Measurements from ENCODE around the gene PPP1R13B.
A peak's percentile ranks its signal among the peaks of the same experiment; 100 is the strongest.

Gene PPP1R13B

DNA sequence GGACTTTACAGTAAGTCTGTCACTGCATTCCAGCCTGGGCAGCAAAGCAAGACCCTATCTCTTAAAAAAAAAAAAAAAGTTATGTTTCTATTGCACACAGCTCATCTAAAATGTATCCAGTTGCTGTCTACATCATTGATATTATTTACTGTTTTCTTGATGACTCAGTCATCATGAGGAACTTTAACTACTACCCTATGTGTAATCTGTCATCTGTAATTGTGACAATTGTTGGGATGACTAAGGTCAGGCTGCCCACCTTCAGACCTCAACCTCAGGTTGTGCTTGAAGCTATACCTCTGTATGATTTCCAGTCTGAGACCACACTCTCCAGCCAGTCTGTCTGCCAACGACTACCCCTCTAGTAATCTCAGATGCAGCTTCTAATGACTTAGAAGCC lies 15.3 kb downstream of the PPP1R13B start:
- Histone ChIP-seq H3K9ac (ENCODE audit: low read length) (no peak overlapping the region), H2AFZ (ENCODE audit: low read depth, low read length) (no peak overlapping the region), H3K4me1 (ENCODE audit: low read length) (no peaks in the 10 kb centered on the region), H3K27me3 (ENCODE audit: low read depth, low read length) (no peaks in the 10 kb centered on the region), H3K36me3 (replicated peaks; ENCODE audit: low read depth, low read length) (no peaks in the 10 kb centered on the region), H3K4me3 (ENCODE audit: low read length) (no peak overlapping the region), H3K27ac (ENCODE audit: low read length) (no peak overlapping the region), H3K9me3 (ENCODE audit: insufficient read depth, low read length) (no peaks in the 10 kb centered on the region), H3K4me2 (ENCODE audit: low read length) (no peak overlapping the region), H4K20me1 (ENCODE audit: insufficient read depth, low read length) (no peaks in the 10 kb centered on the region), H3K79me2 (ENCODE audit: low read length) (no peaks in the 10 kb centered on the region)
- no peak for TF ChIP-seq EZH2phosphoT487 (IDR thresholded peaks at IDR 0.05; ENCODE audit: low read depth)
- TF ChIP-seq, protein P1, sequence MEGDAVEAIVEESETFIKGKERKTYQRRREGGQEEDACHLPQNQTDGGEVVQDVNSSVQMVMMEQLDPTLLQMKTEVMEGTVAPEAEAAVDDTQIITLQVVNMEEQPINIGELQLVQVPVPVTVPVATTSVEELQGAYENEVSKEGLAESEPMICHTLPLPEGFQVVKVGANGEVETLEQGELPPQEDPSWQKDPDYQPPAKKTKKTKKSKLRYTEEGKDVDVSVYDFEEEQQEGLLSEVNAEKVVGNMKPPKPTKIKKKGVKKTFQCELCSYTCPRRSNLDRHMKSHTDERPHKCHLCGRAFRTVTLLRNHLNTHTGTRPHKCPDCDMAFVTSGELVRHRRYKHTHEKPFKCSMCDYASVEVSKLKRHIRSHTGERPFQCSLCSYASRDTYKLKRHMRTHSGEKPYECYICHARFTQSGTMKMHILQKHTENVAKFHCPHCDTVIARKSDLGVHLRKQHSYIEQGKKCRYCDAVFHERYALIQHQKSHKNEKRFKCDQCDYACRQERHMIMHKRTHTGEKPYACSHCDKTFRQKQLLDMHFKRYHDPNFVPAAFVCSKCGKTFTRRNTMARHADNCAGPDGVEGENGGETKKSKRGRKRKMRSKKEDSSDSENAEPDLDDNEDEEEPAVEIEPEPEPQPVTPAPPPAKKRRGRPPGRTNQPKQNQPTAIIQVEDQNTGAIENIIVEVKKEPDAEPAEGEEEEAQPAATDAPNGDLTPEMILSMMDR (IDR thresholded peaks at IDR 0.05; ENCODE audit: low read depth, low read length) = no peak

GRCh38 chr14:103830511-103831270 lies 16.7 kb downstream of the PPP1R13B start:
- no peaks in the 10 kb centered on the region for H3K4me1 ChIP-seq (ENCODE audit: low read length)
- no peak overlapping the region for H3K27ac ChIP-seq (ENCODE audit: low read length)
- no peaks in the 10 kb centered on the region for H3K36me3 ChIP-seq (replicated peaks; ENCODE audit: low read depth, low read length)
- H3K9me3 ChIP-seq (ENCODE audit: insufficient read depth, low read length) = no peaks in the 10 kb centered on the region
- H3K27me3 ChIP-seq (ENCODE audit: low read depth, low read length) = no peaks in the 10 kb centered on the region
- no peak overlapping the region for H3K4me3 ChIP-seq (ENCODE audit: low read length)
- no peak overlapping the region for H2AFZ ChIP-seq (ENCODE audit: low read depth, low read length)
- TF ChIP-seq, protein P1 (IDR thresholded peaks at IDR 0.05; ENCODE audit: low read depth, low read length) = no peak
- TF ChIP-seq EZH2phosphoT487 (IDR thresholded peaks at IDR 0.05; ENCODE audit: low read depth) = no peak
- H3K4me2 ChIP-seq (ENCODE audit: low read length) = no peak overlapping the region
- no peak overlapping the region for H3K9ac ChIP-seq (ENCODE audit: low read length)
- no peaks in the 10 kb centered on the region for H3K79me2 ChIP-seq (ENCODE audit: low read length)
- H4K20me1 ChIP-seq (ENCODE audit: insufficient read depth, low read length) = no peaks in the 10 kb centered on the region

GRCh38 chr14:103828315-103828967 lies 18.9 kb downstream of the PPP1R13B start:
- no peaks in the 10 kb centered on the region for H3K9me3 ChIP-seq (ENCODE audit: insufficient read depth, low read length)
- no peak for TF ChIP-seq EZH2phosphoT487 (IDR thresholded peaks at IDR 0.05; ENCODE audit: low read depth)
- TF ChIP-seq, protein P1 (IDR thresholded peaks at IDR 0.05; ENCODE audit: low read depth, low read length) = no peak
- H3K36me3 ChIP-seq (replicated peaks; ENCODE audit: low read depth, low read length) = no peaks in the 10 kb centered on the region
- no peaks in the 10 kb centered on the region for H4K20me1 ChIP-seq (ENCODE audit: insufficient read depth, low read length)
- H3K27ac ChIP-seq (ENCODE audit: low read length) = no peak overlapping the region
- H3K4me2 ChIP-seq (ENCODE audit: low read length) = no peak overlapping the region
- H3K9ac ChIP-seq (ENCODE audit: low read length) = no peak overlapping the region
- H3K4me3 ChIP-seq (ENCODE audit: low read length) = no peak overlapping the region
- peaks cover 8% of the 10 kb centered on the region for H3K4me1 ChIP-seq (ENCODE audit: low read length)
- no peaks in the 10 kb centered on the region for H3K27me3 ChIP-seq (ENCODE audit: low read depth, low read length)
- H3K79me2 ChIP-seq (ENCODE audit: low read length) = no peaks in the 10 kb centered on the region
- no peak overlapping the region for H2AFZ ChIP-seq (ENCODE audit: low read depth, low read length)

- Histone ChIP-seq H3K27ac (ENCODE audit: low read length) (no peak overlapping the region), H3K4me1 (ENCODE audit: low read length) (peaks cover 17% of the 10 kb centered on the region), H3K4me3 (ENCODE audit: low read length) (no peak overlapping the region), H3K4me2 (ENCODE audit: low read length) (peak overlapping the region; percentile 24; the same call in 1 of the 2 replicates), H3K79me2 (ENCODE audit: low read length) (no peaks in the 10 kb centered on the region), H3K9ac (ENCODE audit: low read length) (no peak overlapping the region), H3K27me3 (ENCODE audit: low read depth, low read length) (0 out of 2 replicates have a peak, but pooled peaks cover 3% of the 10 kb centered on the region), H4K20me1 (ENCODE audit: insufficient read depth, low read length) (no peaks in the 10 kb centered on the region), H2AFZ (ENCODE audit: low read depth, low read length) (no peak overlapping the region), H3K36me3 (replicated peaks; ENCODE audit: low read depth, low read length) (no peaks in the 10 kb centered on the region), H3K9me3 (ENCODE audit: insufficient read depth, low read length) (no peaks in the 10 kb centered on the region)
- TF ChIP-seq EZH2phosphoT487 (IDR thresholded peaks at IDR 0.05; ENCODE audit: low read depth) = no peak
- TF ChIP-seq, protein P1 (IDR thresholded peaks at IDR 0.05; ENCODE audit: low read depth, low read length) = no peak
These were observed 22.3 kb downstream of the PPP1R13B start for GRCh38 chr14:103825101-103825500.

All from OCI-LY3 (cell line).